Pons (tissue), 1 donor: ENCODE measurements around the gene TNRC18.
"Not testable (repeated sequence)": the region's sequence is repeated elsewhere in the genome, so short reads cannot be mapped to it uniquely, and the experiment has no call there.

ENCODE experiments used
- DNase-seq: peaks from one replicate; pipeline ENCODE4 v3.0.0-alpha.2; 2016; ENCODE audit warnings: low spot score

Gene TNRC18

GRCh38 chr7:5315761-5316160 lies 107.9 kb downstream of the TNRC18 start:
- DNase-seq = no peak

GRCh38 chr7:5314864-5315263 lies 108.8 kb downstream of the TNRC18 start:
- no peak for DNase-seq

- not testable (repeated sequence) for DNase-seq
These were observed 110.4 kb downstream of the TNRC18 start for GRCh38 chr7:5313076-5313885.

- not testable (repeated sequence) for DNase-seq
These were observed 111.2 kb downstream of the TNRC18 start for GRCh38 chr7:5312276-5313070.

- no peak for DNase-seq
These were observed 112.7 kb downstream of the TNRC18 start for GRCh38 chr7:5310822-5311405.

- no peak for DNase-seq
These were observed 114.5 kb downstream of the TNRC18 start for GRCh38 chr7:5309146-5309545.

GRCh38 chr7:5307221-5308142 lies 116.2 kb downstream of the TNRC18 start:
- not testable (repeated sequence) for DNase-seq

- DNase-seq = not testable (repeated sequence)
These were observed 118.6 kb downstream of the TNRC18 start for GRCh38 chr7:5305050-5305449.

GRCh38 chr7:5303591-5304505 lies 119.8 kb downstream of the TNRC18 start:
- DNase-seq = no peak

- no peak for DNase-seq
These were observed 120.6 kb downstream of the TNRC18 start for GRCh38 chr7:5303061-5303460.

- DNase-seq = no peak
These were observed 121.1 kb downstream of the TNRC18 start for GRCh38 chr7:5302577-5302976.

- no peak for DNase-seq
These were observed 123.3 kb downstream of the TNRC18 start for GRCh38 chr7:5300366-5300765.

GRCh38 chr7:5296611-5297226 lies 126.9 kb downstream of the TNRC18 start:
- no peak for DNase-seq

- no peak for DNase-seq
These were observed 127.5 kb downstream of the TNRC18 start for GRCh38 chr7:5296015-5296610.

GRCh38 chr7:5295039-5296014 lies 128.3 kb downstream of the TNRC18 start:
- no peak for DNase-seq

- DNase-seq = no peak
These were observed 129.3 kb downstream of the TNRC18 start for GRCh38 chr7:5294169-5294987.

GRCh38 chr7:5291711-5292335 lies 131.8 kb downstream of the TNRC18 start:
- DNase-seq = not testable (repeated sequence)
